ENCODE data around the gene C6orf136. TPM values are rescaled to one million over a fixed set of nuclear protein-coding genes. Genes with fewer than 3 reads are reported as not detected.

The C6orf136 gene
- total RNA-seq, 1 donor from 2014 or later: 7.6 TPM

- no peak for DNase-seq (ENCODE audit: low read depth)
- TF ChIP-seq CTCF (IDR thresholded peaks at IDR 0.05; ENCODE audit: insufficient read depth, low read length, poor library complexity, severe bottlenecking): no peak
- H3K4me3 ChIP-seq (ENCODE audit: low read depth, low read length): no peak overlapping the region
- no peaks in the 10 kb centered on the region for H3K27me3 ChIP-seq (ENCODE audit: control insufficient read depth, insufficient read depth, low read length)
- no peaks in the 10 kb centered on the region for H3K36me3 ChIP-seq (ENCODE audit: control insufficient read depth, insufficient read depth, low read length)
Measured at GRCh38 chr6:30640481-30640880, 6.5 kb upstream of the C6orf136 start.

- H3K27me3 ChIP-seq (ENCODE audit: control insufficient read depth, insufficient read depth, low read length): no peaks in the 10 kb centered on the region
- no peak for DNase-seq (ENCODE audit: low read depth)
- no peaks in the 10 kb centered on the region for H3K36me3 ChIP-seq (ENCODE audit: control insufficient read depth, insufficient read depth, low read length)
- no peak overlapping the region for H3K4me3 ChIP-seq (ENCODE audit: low read depth, low read length)
- TF ChIP-seq CTCF (IDR thresholded peaks at IDR 0.05; ENCODE audit: insufficient read depth, low read length, poor library complexity, severe bottlenecking): no peak
Measured at GRCh38 chr6:30641048-30641447, 5.9 kb upstream of the C6orf136 start.

- no peak for DNase-seq (ENCODE audit: low read depth)
- Histone ChIP-seq H3K4me3 (ENCODE audit: low read depth, low read length) (no peak overlapping the region), H3K27me3 (ENCODE audit: control insufficient read depth, insufficient read depth, low read length) (no peaks in the 10 kb centered on the region), H3K36me3 (ENCODE audit: control insufficient read depth, insufficient read depth, low read length) (no peaks in the 10 kb centered on the region)
- TF ChIP-seq CTCF (IDR thresholded peaks at IDR 0.05; ENCODE audit: insufficient read depth, low read length, poor library complexity, severe bottlenecking): no peak
Measured at GRCh38 chr6:30643656-30644055, 3.3 kb upstream of the C6orf136 start.

GRCh38 chr6:30644769-30645168 lies 2.2 kb upstream of the C6orf136 start:
- Histone ChIP-seq H3K27me3 (ENCODE audit: control insufficient read depth, insufficient read depth, low read length) (no peaks in the 10 kb centered on the region), H3K4me3 (ENCODE audit: low read depth, low read length) (no peak overlapping the region), H3K36me3 (ENCODE audit: control insufficient read depth, insufficient read depth, low read length) (no peaks in the 10 kb centered on the region)
- TF ChIP-seq CTCF (IDR thresholded peaks at IDR 0.05; ENCODE audit: insufficient read depth, low read length, poor library complexity, severe bottlenecking): no peak
- DNase-seq (ENCODE audit: low read depth): no peak

GRCh38 chr6:30645989-30646388 lies 944 bp upstream of the C6orf136 start:
- no peak for DNase-seq (ENCODE audit: low read depth)
- TF ChIP-seq CTCF (IDR thresholded peaks at IDR 0.05; ENCODE audit: insufficient read depth, low read length, poor library complexity, severe bottlenecking): no peak
- H3K27me3 ChIP-seq (ENCODE audit: control insufficient read depth, insufficient read depth, low read length): no peaks in the 10 kb centered on the region
- H3K4me3 ChIP-seq (ENCODE audit: low read depth, low read length): no peak overlapping the region
- no peaks in the 10 kb centered on the region for H3K36me3 ChIP-seq (ENCODE audit: control insufficient read depth, insufficient read depth, low read length)

- no peaks in the 10 kb centered on the region for H3K27me3 ChIP-seq (ENCODE audit: control insufficient read depth, insufficient read depth, low read length)
- no peak for DNase-seq (ENCODE audit: low read depth)
- TF ChIP-seq CTCF (IDR thresholded peaks at IDR 0.05; ENCODE audit: insufficient read depth, low read length, poor library complexity, severe bottlenecking): no peak
- H3K36me3 ChIP-seq (ENCODE audit: control insufficient read depth, insufficient read depth, low read length): no peaks in the 10 kb centered on the region
- peak overlapping the region; percentile 99 for H3K4me3 ChIP-seq (ENCODE audit: low read depth, low read length)
Measured at GRCh38 chr6:30647242-30648116, 546 bp downstream of the C6orf136 start.

Measured in kidney epithelial cell (primary cell).